GF-D8 (cell line): ENCODE data around the gene ZNF846.
"Not testable (repeated sequence)": the region's sequence is repeated elsewhere in the genome, so short reads cannot be mapped to it uniquely, and the experiment has no call there.

ENCODE experiments used
- DNase-seq: peaks from one replicate; lab custom pipeline; 2025; lab: John Stamatoyannopoulos, UW

Gene ZNF846

GRCh38 chr19:9784163-9784496 lies 15.6 kb upstream of the ZNF846 start:
- DNase-seq = not testable (repeated sequence)

- no peak for DNase-seq
Measured at GRCh38 chr19:9782338-9782737, 13.8 kb upstream of the ZNF846 start.

GRCh38 chr19:9757544-9758501 lies 10.7 kb downstream of the ZNF846 start:
- no peak for DNase-seq

- DNase-seq = no peak
Measured at GRCh38 chr19:9752701-9753443, 15.7 kb downstream of the ZNF846 start.

- no peak for DNase-seq
Measured at GRCh38 chr19:9751446-9751845, 17.1 kb downstream of the ZNF846 start.

GRCh38 chr19:9741476-9742171 lies 26.9 kb downstream of the ZNF846 start:
- no peak for DNase-seq

- no peak for DNase-seq
Measured at GRCh38 chr19:9735986-9736385, 32.6 kb downstream of the ZNF846 start.

GRCh38 chr19:9730056-9730455 lies 38.5 kb downstream of the ZNF846 start:
- DNase-seq = not testable (repeated sequence)

- DNase-seq = no peak
Measured at GRCh38 chr19:9729162-9729561, 39.4 kb downstream of the ZNF846 start.

- no peak for DNase-seq
Measured at GRCh38 chr19:9727644-9728043, 40.9 kb downstream of the ZNF846 start.

- DNase-seq = not testable (repeated sequence)
Measured at GRCh38 chr19:9725508-9726201, 42.9 kb downstream of the ZNF846 start.

GRCh38 chr19:9724157-9724556 lies 44.4 kb downstream of the ZNF846 start:
- no peak for DNase-seq

- DNase-seq = peak; percentile 27
Measured at GRCh38 chr19:9721861-9722260, 46.7 kb downstream of the ZNF846 start.

GRCh38 chr19:9720541-9720940 lies 48.0 kb downstream of the ZNF846 start:
- no peak for DNase-seq

- DNase-seq = no peak
Measured at GRCh38 chr19:9711815-9712214, 56.7 kb downstream of the ZNF846 start.

- DNase-seq = no peak
Measured at GRCh38 chr19:9709305-9709704, 59.2 kb downstream of the ZNF846 start.

GRCh38 chr19:9705836-9706235 lies 62.7 kb downstream of the ZNF846 start:
- DNase-seq = no peak

GRCh38 chr19:9702186-9702585 lies 66.4 kb downstream of the ZNF846 start:
- DNase-seq = no peak
